Measurements from ENCODE around the gene FAM219A.

The FAM219A gene

DNA sequence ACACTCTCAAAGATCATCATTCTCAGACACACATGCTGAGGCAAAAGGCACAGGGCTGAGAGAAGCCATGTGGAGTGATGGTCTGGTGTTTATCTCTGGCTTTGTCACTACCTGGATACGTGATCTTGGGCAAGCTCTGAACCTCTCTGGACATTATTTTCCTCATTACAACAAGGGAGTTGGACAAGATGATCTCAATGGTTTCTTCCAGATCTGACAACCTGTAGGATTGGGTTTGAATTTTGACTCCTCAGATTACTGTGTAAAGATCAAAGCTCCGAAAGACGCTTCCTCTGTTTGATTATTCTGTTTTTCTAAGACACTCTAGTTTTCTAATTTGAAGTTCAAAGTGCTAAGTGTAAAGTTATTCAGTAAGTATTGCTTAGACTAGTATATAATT lies 109.0 kb downstream of the FAM219A start:
- no peak for TF ChIP-seq CSDC2 (CRISPR knock-in tag; IDR thresholded peaks at IDR 0.05)
- TF ChIP-seq TOX (CRISPR knock-in tag; IDR thresholded peaks at IDR 0.05; ENCODE audit: borderline replicate concordance) = no peak
- TF ChIP-seq, protein P1, sequence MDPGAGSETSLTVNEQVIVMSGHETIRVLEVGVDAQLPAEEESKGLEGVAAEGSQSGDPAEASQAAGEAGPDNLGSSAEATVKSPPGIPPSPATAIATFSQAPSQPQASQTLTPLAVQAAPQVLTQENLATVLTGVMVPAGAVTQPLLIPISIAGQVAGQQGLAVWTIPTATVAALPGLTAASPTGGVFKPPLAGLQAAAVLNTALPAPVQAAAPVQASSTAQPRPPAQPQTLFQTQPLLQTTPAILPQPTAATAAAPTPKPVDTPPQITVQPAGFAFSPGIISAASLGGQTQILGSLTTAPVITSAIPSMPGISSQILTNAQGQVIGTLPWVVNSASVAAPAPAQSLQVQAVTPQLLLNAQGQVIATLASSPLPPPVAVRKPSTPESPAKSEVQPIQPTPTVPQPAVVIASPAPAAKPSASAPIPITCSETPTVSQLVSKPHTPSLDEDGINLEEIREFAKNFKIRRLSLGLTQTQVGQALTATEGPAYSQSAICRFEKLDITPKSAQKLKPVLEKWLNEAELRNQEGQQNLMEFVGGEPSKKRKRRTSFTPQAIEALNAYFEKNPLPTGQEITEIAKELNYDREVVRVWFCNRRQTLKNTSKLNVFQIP (CRISPR knock-in tag; IDR thresholded peaks at IDR 0.05; ENCODE audit: borderline replicate concordance, low read depth) = no peak
- no peak for TF ChIP-seq PATZ1 (CRISPR knock-in tag; IDR thresholded peaks at IDR 0.05; ENCODE audit: borderline replicate concordance)
- TF ChIP-seq CREB5 (CRISPR knock-in tag; IDR thresholded peaks at IDR 0.05; ENCODE audit: low read depth) = no peak
- TF ChIP-seq ZNF8 (CRISPR knock-in tag; IDR thresholded peaks at IDR 0.05) = no peak
- no peak for TF ChIP-seq GLIS3 (CRISPR knock-in tag; IDR thresholded peaks at IDR 0.05)
- no peak for ATAC-seq

Measured in SK-N-SH treated with all-trans-retinoic acid at 6 μM for 48 hours (cell line).